Measurements from ENCODE around the gene PLXDC2. TPM values are rescaled to one million over a fixed set of nuclear protein-coding genes. Genes with fewer than 3 reads are reported as not detected.

PLXDC2 gene
- polyA plus RNA-seq, 2 of the 4 experiments (the other 2 are of a cell fraction) = 0.08 to 0.09 TPM

DNA sequence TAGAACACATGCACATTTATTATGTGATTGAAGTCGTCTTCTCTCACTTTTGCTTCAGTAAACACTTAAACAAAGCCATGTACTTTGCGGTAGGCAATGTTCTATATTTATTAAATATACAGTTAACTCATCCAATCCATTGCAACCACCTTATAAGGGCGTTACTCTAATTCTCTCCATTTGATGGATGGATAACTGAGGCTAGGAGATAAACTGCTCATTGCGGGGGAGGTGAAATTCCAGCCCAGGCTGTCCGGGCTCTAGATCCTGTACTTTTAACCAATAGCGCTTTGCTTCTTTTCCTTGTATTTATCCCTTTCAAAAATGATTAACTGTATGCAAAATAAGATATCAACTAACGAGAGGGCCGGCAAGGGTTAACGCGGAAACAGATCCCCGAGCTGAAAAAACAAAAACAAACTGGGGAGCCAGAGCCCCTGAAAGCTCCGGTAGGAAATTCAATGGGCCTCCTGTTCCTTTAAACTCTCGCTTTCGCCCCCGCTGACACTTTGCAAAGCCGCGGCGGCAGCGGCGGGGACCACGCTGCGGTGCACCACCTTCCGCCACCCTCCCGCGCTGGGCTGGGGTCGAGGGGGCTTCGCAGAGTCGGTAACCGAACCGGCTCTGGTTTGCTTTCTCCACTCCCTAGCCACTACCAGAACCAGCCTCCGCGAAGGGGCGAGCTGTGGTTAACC, 1.0 kb upstream of the PLXDC2 start:
- Histone ChIP-seq H3K4me3 (peak overlapping the region; percentile 49), H3K27ac (0 out of 6 replicates have a peak overlapping the region, but pooled peaks of 1 of the 2 experiments have one; percentile 12), H3K9me3 (no peaks in the 10 kb centered on the region; the same call in 2 of the 3 replicates), H3K4me2 (peak overlapping the region; percentile 96), H3K4me1 (peaks cover 4% of the 10 kb centered on the region; the same call in 2 of the 3 replicates)
- TF ChIP-seq RNF2 (IDR thresholded peaks at IDR 0.05; ENCODE audit: borderline replicate concordance, low read depth) (peak; percentile 67; the same call in 1 of the 2 replicates), KDM1A (IDR thresholded peaks at IDR 0.05; ENCODE audit: low read depth) (no peak)
- DNase-seq (ENCODE audit: low read depth in 1 of 2, low spot score in 1 of 2) (no peak), ATAC-seq (no peak), FAIRE-seq (no peak)
- CTCF ChIA-PET = no interaction called here
- 11% methylated on average over 33 of the region's 33 CpGs for WGBS (ENCODE audit: missing lambda C conversion rate)
- POLR2A ChIA-PET = no interaction called here

DNA sequence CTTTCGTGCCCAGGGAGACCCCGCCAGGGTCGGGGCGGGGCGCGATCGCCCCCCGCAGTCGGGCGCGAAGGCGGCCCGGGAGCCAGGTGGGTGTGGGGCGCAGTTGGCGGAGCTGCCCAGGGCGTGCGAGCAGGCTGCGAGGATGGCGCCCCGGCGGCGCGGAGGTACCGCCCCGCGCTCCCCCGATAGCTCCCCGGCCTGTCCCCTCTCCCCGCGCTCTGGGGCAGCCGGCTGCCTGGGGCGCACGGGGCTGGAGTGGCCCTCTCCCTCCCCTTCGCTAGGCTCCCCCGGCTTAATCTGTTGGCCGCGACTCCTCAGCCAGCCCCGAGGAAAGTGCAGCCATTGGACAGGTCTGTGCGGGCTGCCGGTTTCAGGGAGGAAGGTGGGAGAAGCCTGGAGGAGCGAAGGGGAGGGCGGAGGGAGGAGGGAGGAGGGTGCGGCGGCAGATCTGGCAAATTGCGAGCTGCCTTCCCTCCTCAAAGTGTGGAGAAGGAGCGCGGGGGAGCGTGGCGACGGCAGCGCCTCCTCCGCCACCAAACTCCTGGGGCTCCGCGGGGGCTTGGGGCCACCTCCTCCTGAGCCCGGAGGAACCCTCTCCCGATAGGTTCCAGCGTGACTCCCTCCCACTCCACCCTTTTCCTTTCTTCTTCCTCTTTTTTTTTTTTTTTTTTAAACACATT, 361 bp upstream of the PLXDC2 start:
- peaks cover 4% of the 10 kb centered on the region; the same call in 2 of the 3 replicates for H3K4me1 ChIP-seq
- ChIA-PET POLR2A (no interaction called here), CTCF (no interaction called here)
- H3K4me3 ChIP-seq = peak overlapping the region; percentile 49
- TF ChIP-seq, protein P1, sequence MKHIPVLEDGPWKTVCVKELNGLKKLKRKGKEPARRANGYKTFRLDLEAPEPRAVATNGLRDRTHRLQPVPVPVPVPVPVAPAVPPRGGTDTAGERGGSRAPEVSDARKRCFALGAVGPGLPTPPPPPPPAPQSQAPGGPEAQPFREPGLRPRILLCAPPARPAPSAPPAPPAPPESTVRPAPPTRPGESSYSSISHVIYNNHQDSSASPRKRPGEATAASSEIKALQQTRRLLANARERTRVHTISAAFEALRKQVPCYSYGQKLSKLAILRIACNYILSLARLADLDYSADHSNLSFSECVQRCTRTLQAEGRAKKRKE (CRISPR knock-in tag; IDR thresholded peaks at IDR 0.05; ENCODE audit: low read depth) = no peak
- TF ChIP-seq FOSB (CRISPR knock-in tag; IDR thresholded peaks at IDR 0.05) (no peak), MAZ (IDR thresholded peaks at IDR 0.05; ENCODE audit: borderline replicate concordance, low read depth, low read length) (no peak), KDM5A (IDR thresholded peaks at IDR 0.05) (no peak)
- H3K9me3 ChIP-seq = no peaks in the 10 kb centered on the region; the same call in 2 of the 3 replicates
- ATAC-seq (peak; percentile 49 to 71), DNase-seq (ENCODE audit: low read depth in 1 of 2, low spot score in 1 of 2) (peak in 1 of 2 experiments; percentile 13), FAIRE-seq (no peak)
- H3K4me2 ChIP-seq = peak overlapping the region; percentile 96
- 0 out of 6 replicates have a peak overlapping the region, but pooled peaks of 1 of the 2 experiments have one; percentile 12 for H3K27ac ChIP-seq
- under 1% methylated on average over 22 of the region's 57 CpGs for WGBS (ENCODE audit: missing lambda C conversion rate)

DNA sequence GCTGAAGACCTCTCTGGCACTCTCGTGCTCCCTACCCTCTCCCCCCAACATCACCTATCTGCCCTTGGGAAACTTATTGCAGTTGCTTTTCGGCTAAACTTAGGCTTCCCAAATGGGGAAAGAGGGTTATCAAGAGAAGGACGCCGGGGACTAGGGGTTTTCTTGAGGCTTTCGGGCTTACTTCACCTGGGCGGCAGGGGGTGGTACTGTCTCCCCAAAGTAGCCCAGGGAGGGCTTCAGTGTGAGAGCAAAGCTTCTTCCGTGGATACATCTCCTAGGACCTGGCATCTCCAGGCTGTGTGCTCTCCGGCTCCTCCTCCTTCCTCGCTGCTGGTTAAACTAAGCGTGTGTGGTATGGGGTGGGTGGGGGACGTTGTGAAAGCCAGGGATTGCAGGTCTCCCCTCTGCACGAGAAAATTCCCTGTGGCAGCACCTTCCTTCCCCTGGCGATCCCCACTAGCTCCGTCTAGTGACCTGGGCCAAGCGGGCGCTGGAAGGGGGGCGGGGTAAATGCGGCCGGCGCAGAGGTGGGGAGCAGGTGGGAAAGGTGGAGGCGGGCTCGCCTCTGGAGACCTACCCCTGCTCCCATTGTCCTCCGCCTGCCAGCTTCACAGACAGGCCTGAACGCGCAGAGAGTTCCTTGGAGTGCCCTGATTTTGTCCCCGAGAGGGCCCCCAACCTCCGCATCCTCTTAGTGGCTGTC, 1.1 kb downstream of the PLXDC2 start:
- no peak for TF ChIP-seq EHF (CRISPR knock-in tag; IDR thresholded peaks at IDR 0.05)
- TF ChIP-seq, protein P2, sequence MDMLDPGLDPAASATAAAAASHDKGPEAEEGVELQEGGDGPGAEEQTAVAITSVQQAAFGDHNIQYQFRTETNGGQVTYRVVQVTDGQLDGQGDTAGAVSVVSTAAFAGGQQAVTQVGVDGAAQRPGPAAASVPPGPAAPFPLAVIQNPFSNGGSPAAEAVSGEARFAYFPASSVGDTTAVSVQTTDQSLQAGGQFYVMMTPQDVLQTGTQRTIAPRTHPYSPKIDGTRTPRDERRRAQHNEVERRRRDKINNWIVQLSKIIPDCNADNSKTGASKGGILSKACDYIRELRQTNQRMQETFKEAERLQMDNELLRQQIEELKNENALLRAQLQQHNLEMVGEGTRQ (IDR thresholded peaks at IDR 0.05) = no peak
- FAIRE-seq = no peak

DNA sequence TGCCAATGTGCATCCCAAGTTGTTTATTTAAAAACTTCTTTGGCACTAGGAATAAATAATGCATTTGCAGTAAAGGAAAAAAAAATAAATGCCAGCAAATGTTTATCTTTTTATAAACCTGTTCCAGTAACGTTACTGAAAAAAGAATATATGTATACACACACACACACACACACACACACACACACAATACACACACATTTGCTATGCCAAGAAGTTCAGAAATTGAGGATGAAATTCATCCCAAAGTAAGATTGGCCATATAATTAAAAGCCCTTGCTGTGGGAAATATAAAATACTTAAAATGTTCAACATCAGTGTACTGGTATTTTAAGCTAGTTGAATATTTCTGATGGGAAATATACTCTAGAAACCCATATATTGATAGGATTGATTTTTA, 2.6 kb downstream of the PLXDC2 start:
- Histone ChIP-seq H3K27ac (no peak overlapping the region), H3K4me3 (no peak overlapping the region), H3K4me2 (no peak overlapping the region), H3K9me3 (no peaks in the 10 kb centered on the region; the same call in 2 of the 3 replicates), H3K4me1 (peaks cover 4% of the 10 kb centered on the region; the same call in 2 of the 3 replicates)
- CTCF ChIA-PET = interaction anchor here (0.6 to 1.7 kb wide), 5 partner anchors 8 to 1166 kb away, joined by 3 to 4 read pairs (median 3); no protein-coding TSS in a partner anchor
- POLR2A ChIA-PET = no interaction called here
- TF ChIP-seq NPAS2 (CRISPR knock-in tag; IDR thresholded peaks at IDR 0.05; ENCODE audit: borderline replicate concordance) = no peak
- TF ChIP-seq POLR2AphosphoS2 (conservative IDR thresholded peaks at IDR 0.05; ENCODE audit: low read length) = no peak
- TF ChIP-seq ESRRA (IDR thresholded peaks at IDR 0.05; ENCODE audit: borderline replicate concordance, low read length) = no peak
- TF ChIP-seq RARB (CRISPR knock-in tag; IDR thresholded peaks at IDR 0.05) = no peak
- TF ChIP-seq ZSCAN20 (CRISPR knock-in tag; IDR thresholded peaks at IDR 0.05) = no peak
- no peak for DNase-seq (ENCODE audit: low read depth in 1 of 2, low spot score in 1 of 2)
- no peak for ATAC-seq
- WGBS (ENCODE audit: missing lambda C conversion rate) = 0% methylated on average over 1 of the region's 1 CpG
- no peak for FAIRE-seq

More for the DNA sequence above, 1.1 kb downstream of the PLXDC2 start:
- ChIA-PET CTCF (no interaction called here), POLR2A (no interaction called here)
- H3K27ac ChIP-seq = no peak overlapping the region
- H3K4me3 ChIP-seq = peak overlapping the region; percentile 49
- H3K4me1 ChIP-seq = peaks cover 4% of the 10 kb centered on the region; the same call in 2 of the 3 replicates
- ATAC-seq = peak; percentile 11 to 54; a peak in 4 of 6 replicates
- no peaks in the 10 kb centered on the region; the same call in 2 of the 3 replicates for H3K9me3 ChIP-seq
- H3K4me2 ChIP-seq = peak overlapping the region; percentile 96
- DNase-seq (ENCODE audit: low read depth in 1 of 2, low spot score in 1 of 2) = no peak
- 2% methylated on average over 22 of the region's 27 CpGs for WGBS (ENCODE audit: missing lambda C conversion rate)

Measured in A549 (cell line).